ENCODE data around the gene FAM120B. TPM values are rescaled to one million over a fixed set of nuclear protein-coding genes. Genes with fewer than 3 reads are reported as not detected.

FAM120B gene
- total and polyA plus RNA-seq, 8 donors: 5.6 to 18.7 (median 11.7) TPM

DNA sequence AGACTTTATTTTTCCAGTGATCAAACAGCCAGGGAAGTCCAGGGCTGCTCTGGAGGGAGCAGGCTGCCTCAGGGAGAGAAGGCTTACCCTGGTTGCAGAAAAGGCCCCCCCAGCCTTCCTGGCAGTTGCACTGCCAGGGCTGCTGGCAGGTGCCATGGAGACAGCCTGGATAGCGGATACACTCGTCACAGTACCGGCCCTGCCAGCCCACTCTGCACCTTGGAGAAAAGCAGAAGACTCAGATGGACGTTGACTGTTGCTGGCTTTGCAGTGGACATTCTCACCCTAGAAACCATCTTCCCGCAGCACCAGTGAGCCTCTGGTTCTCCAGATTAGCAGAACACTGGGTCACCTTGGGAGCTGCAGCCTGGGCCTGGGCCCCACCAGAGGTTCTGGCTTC, 21.1 kb upstream of the FAM120B start:
- Histone ChIP-seq H3K9me3 (no peaks in the 10 kb centered on the region), H3K4me3 (no peak overlapping the region), H3K36me3 (peaks cover 0 to 21% (median 3%) of the 10 kb centered on the region in 3 donors), H3K4me1 (peaks cover 0 to 19% (median 4%) of the 10 kb centered on the region in 3 donors), H3K27ac (no peak overlapping the region), H3K27me3 (no peaks in the 10 kb centered on the region)
- WGBS, 2 donors: 73 to 77% methylated on average over 5 of the region's 5 CpGs
- TF ChIP-seq, protein P1, sequence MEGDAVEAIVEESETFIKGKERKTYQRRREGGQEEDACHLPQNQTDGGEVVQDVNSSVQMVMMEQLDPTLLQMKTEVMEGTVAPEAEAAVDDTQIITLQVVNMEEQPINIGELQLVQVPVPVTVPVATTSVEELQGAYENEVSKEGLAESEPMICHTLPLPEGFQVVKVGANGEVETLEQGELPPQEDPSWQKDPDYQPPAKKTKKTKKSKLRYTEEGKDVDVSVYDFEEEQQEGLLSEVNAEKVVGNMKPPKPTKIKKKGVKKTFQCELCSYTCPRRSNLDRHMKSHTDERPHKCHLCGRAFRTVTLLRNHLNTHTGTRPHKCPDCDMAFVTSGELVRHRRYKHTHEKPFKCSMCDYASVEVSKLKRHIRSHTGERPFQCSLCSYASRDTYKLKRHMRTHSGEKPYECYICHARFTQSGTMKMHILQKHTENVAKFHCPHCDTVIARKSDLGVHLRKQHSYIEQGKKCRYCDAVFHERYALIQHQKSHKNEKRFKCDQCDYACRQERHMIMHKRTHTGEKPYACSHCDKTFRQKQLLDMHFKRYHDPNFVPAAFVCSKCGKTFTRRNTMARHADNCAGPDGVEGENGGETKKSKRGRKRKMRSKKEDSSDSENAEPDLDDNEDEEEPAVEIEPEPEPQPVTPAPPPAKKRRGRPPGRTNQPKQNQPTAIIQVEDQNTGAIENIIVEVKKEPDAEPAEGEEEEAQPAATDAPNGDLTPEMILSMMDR (IDR thresholded peaks at IDR 0.05): no peak
- DNase-seq (no peak), ATAC-seq (no peak), FAIRE-seq (no peak)
- intact Hi-C loops (cut with DNase I): loop anchor here in 1 of 3 donors (10.0 kb wide), 1 partner anchor 101 kb away; no protein-coding TSS in a partner anchor

DNA sequence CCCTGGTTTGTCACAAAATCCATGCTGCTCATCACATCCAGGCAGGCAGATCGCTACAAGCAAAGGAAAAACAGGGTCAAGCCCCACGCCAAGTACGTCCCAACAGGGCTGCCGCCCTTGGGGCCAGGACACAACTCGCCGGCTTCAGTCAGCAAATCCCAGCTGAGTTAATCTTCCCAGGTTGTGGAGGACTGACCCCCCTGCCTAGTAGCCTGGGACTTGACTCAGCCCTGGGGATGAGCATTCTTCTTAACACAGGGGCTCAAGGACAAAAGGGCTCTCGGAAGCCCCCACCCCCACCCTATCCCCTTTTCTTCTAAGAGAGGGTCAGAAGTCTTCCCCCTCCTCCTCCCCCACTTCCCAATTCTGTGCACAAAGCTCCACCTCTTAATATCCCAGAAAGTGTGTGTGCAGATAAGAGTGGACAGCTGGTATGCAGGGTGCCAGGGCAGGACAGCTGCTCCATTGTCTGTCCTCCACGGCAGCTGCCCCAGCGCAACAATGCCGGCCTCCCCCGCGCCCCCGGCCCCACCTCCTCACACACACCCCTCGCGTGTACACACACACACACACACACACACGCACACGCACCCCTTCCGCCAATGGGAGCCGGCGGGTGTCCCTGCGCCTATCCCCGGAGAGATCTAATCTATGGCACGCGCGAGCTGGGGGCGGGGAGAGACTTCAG, 20.2 kb upstream of the FAM120B start:
- peak; percentile 5 to 42 (median 26) for ATAC-seq
- H3K4me3 ChIP-seq: peak overlapping the region in 2 of 4 donors; percentile 11 to 80
- no peaks in the 10 kb centered on the region for H3K27me3 ChIP-seq
- peaks cover 0 to 19% (median 4%) of the 10 kb centered on the region in 3 donors for H3K4me1 ChIP-seq
- H3K36me3 ChIP-seq: peaks cover 0 to 21% (median 3%) of the 10 kb centered on the region in 3 donors
- no peaks in the 10 kb centered on the region for H3K9me3 ChIP-seq
- intact Hi-C loops (cut with DNase I): loop anchor here in 1 of 3 donors (10.0 kb wide), 1 partner anchor 102 kb away; no protein-coding TSS in a partner anchor
- no peak for FAIRE-seq
- no peak overlapping the region for H3K27ac ChIP-seq
- peak in 4 of 6 donors; percentile 59 to 84 (median 62) for DNase-seq
- TF ChIP-seq, protein P1 (IDR thresholded peaks at IDR 0.05): no peak
- WGBS, 2 donors: 13 to 14% methylated on average over 25 to 26 of the region's 26 CpGs

DNA sequence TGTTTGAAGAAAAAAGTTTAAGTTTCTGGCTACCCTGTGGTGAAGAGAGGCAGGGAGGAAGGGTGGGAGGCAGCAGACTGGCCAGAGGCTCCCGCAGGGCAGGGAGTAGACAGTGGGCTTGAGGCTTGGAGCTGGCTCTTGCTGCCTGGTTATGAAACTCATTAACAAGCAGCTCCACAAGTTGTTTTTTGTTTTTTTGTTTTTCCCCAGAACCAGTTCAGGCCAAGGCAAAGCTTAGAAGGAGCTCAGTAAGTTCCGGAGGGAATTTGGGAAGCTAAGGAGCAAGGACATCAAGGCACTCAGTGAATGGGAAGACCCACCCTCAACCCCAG, 19.7 kb upstream of the FAM120B start:
- FAIRE-seq (no peak), DNase-seq (no peak), ATAC-seq (peak in 1 of 4 donors; percentile 4)
- TF ChIP-seq, protein P1 (IDR thresholded peaks at IDR 0.05): no peak
- H3K9me3 ChIP-seq: no peaks in the 10 kb centered on the region
- no peaks in the 10 kb centered on the region for H3K27me3 ChIP-seq
- peaks cover under 1 to 19% (median 7%) of the 10 kb centered on the region in 3 donors for H3K4me1 ChIP-seq
- 38 to 45% methylated on average over 2 of the region's 2 CpGs for WGBS, 2 donors
- H3K27ac ChIP-seq: no peak overlapping the region
- intact Hi-C loops (cut with DNase I): loop anchor here in 1 of 3 donors (10.0 kb wide), 1 partner anchor 102 kb away; no protein-coding TSS in a partner anchor
- H3K36me3 ChIP-seq: peaks cover 0 to 21% (median 3%) of the 10 kb centered on the region in 3 donors
- peak overlapping the region in 2 of 4 donors; percentile 11 to 80 for H3K4me3 ChIP-seq

DNA sequence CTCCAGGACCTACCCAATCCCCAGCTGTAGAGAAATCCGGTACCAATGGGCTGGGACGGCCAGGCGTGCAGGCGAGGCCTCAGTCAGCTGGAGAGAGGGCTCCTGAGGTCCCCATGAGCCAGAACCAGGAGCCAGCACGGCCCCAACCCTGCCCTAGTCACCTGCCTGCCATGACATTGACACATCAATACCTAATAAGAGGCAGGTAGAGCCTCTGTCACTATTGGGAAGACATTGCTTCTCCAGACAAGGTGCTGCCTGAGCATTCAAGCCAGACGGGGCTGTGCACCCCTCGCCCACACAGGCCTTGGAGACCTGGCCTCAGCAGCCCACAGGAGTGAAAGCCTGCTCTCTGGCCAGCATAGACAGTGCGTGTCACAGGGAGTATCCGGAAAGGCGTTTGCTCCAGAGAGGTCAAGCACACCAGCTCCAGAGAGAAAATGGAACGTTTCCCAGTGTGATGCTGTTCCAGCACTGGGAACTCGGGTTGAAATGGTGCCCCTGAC, 19.1 kb upstream of the FAM120B start:
- Histone ChIP-seq H3K4me3 (peak overlapping the region in 2 of 4 donors; percentile 11 to 80), H3K9me3 (no peaks in the 10 kb centered on the region), H3K4me1 (peaks cover 6 to 25% (median 12%) of the 10 kb centered on the region in 3 donors), H3K27me3 (no peaks in the 10 kb centered on the region), H3K36me3 (peaks cover 0 to 21% (median 3%) of the 10 kb centered on the region in 3 donors), H3K27ac (no peak overlapping the region)
- FAIRE-seq (no peak), DNase-seq (no peak), ATAC-seq (no peak)
- intact Hi-C loops (cut with DNase I): loop anchor here in 1 of 3 donors (10.0 kb wide), 1 partner anchor 103 kb away; no protein-coding TSS in a partner anchor
- TF ChIP-seq, protein P1 (IDR thresholded peaks at IDR 0.05): no peak
- WGBS, 2 donors: 72 to 74% methylated on average over 12 of the region's 12 CpGs
